Activated CD4-positive, alpha-beta T cell treated with anti-CD3 and anti-CD28 coated beads, Interleukin-2, amount 10 ng/mL, durations not matched to agents 7 days and 5 days (primary cell): ENCODE data around the gene LRIG1. TPM values are rescaled to one million over a fixed set of nuclear protein-coding genes. Genes with fewer than 3 reads are reported as not detected.

Source experiments
- CTCF ChIA-PET: fragments of 350-600 bp; sonication (Branson Sonifier 250); formaldehyde crosslinking; loops from one replicate; lab custom pipeline; 2021; ENCODE audit warnings: antibody characterized with exemption; lab: Charles Lee
- POLR2A ChIA-PET: fragments of 350-600 bp; sonication (Branson Sonifier 250); formaldehyde crosslinking; loops from one replicate; lab custom pipeline; 2021; ENCODE audit warnings: antibody characterized with exemption; lab: Charles Lee
- DNase-seq: peaks from one replicate; pipeline ENCODE4 v3.0.0-alpha.2; 2020
- H3K27ac Mint-ChIP-seq: one replicate; pipeline ENCODE4 v1.8.0; 2021; ENCODE audit warnings: mild to moderate bottlenecking, moderate library complexity, mixed read lengths
- H3K27me3 Mint-ChIP-seq: one replicate; pipeline ENCODE4 v1.8.0; 2021; ENCODE audit warnings: mixed read lengths
- H3K36me3 Mint-ChIP-seq: one replicate; pipeline ENCODE4 v1.8.0; 2021; ENCODE audit warnings: low read depth, mixed read lengths
- H3K4me1 Mint-ChIP-seq: one replicate; pipeline ENCODE4 v1.8.0; 2021; ENCODE audit warnings: mixed read lengths
- H3K4me3 Mint-ChIP-seq: one replicate; pipeline ENCODE4 v1.8.0; 2021; ENCODE audit warnings: mild to moderate bottlenecking, moderate library complexity, mixed read lengths
- H3K9me3 Mint-ChIP-seq: one replicate; pipeline ENCODE4 v1.8.0; 2021; ENCODE audit warnings: mixed read lengths
- total RNA-seq, 2 experiments: library from RNA; stranded (reverse); gene quantifications; one replicate each; pipeline ENCODE4 v1.2.3, GENCODE V29; 2021

The LRIG1 gene
- total RNA-seq, 2 experiments from 2014 or later = 26.1 to 26.4 TPM

DNA sequence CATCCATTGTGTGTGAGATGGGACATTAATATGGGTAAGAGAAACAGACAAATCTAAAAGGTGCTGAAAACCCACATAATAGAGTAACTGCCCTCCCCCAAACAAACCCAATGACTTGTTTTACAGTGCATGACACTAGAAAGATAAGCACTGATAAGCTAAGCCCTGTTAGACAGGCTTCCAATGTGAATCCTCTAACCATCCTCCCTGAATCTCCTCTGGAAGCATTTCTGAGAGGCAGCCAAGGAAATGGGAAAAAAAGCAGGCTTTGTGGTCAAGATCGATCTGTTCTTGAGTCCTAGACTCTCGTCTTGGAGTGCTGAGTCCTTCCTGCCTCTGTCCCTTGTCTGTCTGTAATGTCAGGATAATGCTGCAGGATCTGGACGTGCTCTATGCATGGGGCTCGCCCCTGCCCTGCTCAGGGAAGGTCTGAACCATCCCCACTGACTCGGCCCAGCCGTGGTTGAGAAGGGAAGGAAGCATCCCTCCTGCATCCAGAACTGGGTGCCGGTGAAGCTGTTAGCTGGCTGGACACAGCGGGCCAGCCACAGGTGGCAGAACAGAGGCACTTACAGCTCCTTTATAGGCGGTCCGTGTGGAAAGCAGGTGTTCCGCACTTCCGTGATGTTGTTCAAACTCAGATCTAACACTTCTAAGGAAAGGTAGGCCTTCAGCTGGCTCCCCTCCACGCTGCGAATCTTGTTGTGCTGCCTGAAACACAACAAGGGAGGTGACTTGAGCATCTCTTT is 84.1 kb downstream of the LRIG1 start:
- ChIA-PET POLR2A (no interaction called here), CTCF (interaction anchor here (0.9 kb wide), 1 partner anchor 77 kb away, joined by 3 read pairs; no protein-coding TSS in a partner anchor)
- Mint-ChIP-seq H3K36me3 (peaks cover 39% of the 10 kb centered on the region), H3K9me3 (peaks cover 17% of the 10 kb centered on the region), H3K27me3 (no peaks in the 10 kb centered on the region), H3K4me1 (peaks cover 12% of the 10 kb centered on the region), H3K27ac (no peak overlapping the region), H3K4me3 (no peak overlapping the region)
- DNase-seq = no peak

DNA sequence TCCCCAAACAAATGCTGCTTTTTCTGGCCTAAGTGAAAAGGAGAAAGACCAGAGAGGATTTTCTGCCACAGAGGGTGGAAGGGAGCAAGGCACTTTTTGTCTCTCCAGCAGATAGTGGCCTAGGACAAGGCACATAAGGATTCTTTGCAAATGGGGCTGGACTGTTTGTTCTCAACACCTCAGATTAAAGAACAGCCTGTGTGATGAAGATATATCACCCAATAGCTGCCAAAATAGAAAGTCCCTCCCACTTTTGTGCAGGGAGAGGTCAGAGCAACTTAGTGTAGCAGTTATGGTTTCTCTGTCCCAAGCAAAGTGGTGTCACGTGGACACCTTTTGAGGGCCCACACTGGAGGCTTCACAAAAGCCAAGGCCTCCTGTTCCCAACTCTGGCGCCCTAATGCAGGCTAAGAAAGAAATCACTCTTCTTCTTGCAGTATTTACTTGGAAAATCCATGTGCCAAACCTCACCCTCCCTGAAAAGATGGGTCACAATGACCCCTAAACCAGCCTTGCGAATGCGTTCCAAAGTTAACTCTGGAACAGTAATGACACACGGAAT is 84.9 kb downstream of the LRIG1 start:
- DNase-seq = no peak
- Mint-ChIP-seq H3K9me3 (peaks cover 12% of the 10 kb centered on the region), H3K4me3 (no peak overlapping the region), H3K4me1 (peaks cover 12% of the 10 kb centered on the region), H3K36me3 (peaks cover 33% of the 10 kb centered on the region), H3K27me3 (no peaks in the 10 kb centered on the region), H3K27ac (no peak overlapping the region)
- ChIA-PET CTCF (no interaction called here), POLR2A (no interaction called here)

DNA sequence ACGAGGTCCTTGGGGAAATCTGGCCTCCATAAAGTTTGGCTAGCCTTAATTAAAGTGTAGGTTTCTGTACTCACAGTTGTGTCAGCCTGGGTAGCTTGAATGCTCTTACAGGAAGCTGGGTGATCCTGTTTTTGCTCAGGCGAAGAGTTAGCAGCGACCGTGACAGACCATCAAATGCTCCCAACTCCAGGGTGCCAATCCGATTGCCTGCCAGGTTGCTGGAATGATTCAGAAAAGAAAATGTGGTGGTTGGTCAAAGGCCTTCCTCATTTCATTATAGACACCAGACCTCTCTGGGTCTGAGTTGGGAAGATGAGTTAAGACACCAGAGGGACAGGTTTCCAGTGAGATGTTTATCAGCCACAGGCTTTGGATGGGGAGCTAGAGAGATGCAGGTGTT is 86.0 kb downstream of the LRIG1 start:
- peaks cover 2% of the 10 kb centered on the region for H3K9me3 Mint-ChIP-seq
- no peak for DNase-seq
- no peaks in the 10 kb centered on the region for H3K27me3 Mint-ChIP-seq
- no peak overlapping the region for H3K27ac Mint-ChIP-seq
- POLR2A ChIA-PET = no interaction called here
- peaks cover 22% of the 10 kb centered on the region for H3K36me3 Mint-ChIP-seq
- peaks cover 6% of the 10 kb centered on the region for H3K4me1 Mint-ChIP-seq
- H3K4me3 Mint-ChIP-seq = no peak overlapping the region
- CTCF ChIA-PET = interaction anchor here (0.9 to 1.2 kb wide), 2 partner anchors 10 to 152 kb away, joined by 3 read pairs; no protein-coding TSS in a partner anchor

DNA sequence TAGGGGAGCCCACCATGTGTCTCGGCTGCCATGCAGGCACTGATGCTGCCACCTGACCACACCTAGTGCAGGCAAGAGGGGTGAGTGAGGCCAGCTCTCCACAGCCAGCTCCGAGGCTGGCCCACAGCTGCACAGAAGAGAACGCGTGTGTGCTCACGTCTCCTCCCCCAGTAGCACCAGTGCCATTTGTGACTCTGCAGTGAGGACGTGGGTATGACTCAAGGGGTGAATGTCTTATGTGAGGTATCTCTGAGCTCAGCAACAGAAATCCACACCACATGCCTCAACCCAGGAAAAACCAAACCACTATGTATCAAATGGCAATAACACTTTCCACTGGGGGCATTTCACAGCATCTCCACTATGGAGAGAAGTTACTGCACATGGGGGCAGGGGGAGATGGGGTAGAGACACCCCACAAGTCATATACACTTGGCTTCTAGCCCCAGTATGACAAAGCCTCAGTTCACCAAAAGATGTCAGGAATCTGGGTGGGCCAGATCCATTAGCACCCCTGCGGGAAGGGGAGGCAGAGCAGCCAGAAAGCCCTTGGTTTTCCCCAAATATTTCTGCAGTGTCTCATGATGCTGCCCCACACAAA is 87.6 kb downstream of the LRIG1 start:
- DNase-seq = no peak
- Mint-ChIP-seq H3K4me3 (no peak overlapping the region), H3K36me3 (peaks cover 16% of the 10 kb centered on the region), H3K27me3 (no peaks in the 10 kb centered on the region), H3K9me3 (no peaks in the 10 kb centered on the region), H3K4me1 (peaks cover 6% of the 10 kb centered on the region), H3K27ac (no peak overlapping the region)
- ChIA-PET POLR2A (no interaction called here), CTCF (no interaction called here)

DNA sequence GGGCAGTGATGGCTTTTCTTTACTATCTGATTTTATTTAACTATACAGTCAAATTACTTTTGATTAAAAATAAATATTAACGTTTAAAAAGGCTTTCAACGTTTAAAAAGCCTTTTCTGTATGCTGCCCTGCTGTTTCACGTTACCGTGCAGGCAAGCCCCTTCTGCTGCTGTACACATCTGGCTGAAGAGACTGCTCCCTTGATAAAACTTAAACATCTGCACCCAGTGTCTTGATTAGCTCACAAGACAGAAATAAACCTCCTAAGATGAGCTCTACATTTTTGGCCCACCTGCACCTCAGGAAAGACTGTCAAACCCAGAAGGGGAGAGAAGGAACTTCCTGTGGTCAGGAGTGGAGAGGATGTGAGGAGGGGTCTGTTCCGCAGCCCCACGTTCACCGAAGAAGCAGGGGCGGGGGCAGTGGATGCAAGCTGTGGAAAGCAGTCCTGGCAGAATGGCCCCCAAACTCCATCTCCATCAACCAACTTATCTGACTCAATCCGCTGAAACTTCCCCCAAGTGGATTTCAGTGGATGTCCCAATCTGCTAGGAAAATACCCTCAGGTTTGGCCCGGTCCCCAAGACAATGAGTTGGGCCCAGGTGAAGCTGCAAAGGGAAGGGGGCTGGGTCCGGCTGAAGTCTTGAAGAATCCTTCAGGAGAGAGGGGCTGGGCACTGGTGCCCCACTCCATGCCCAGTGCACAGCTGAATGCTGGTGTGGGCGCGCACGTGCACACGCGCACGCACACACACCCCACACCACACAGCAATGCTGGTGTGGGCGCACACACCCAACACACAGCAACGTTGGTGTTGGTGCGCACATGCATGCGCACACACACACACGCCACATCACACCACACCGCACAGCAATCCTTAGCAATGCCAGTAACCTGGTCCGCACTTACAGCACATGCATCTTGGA is 88.6 kb downstream of the LRIG1 start:
- peaks cover 20% of the 10 kb centered on the region for H3K36me3 Mint-ChIP-seq
- ChIA-PET POLR2A (no interaction called here), CTCF (interaction anchor here (1.7 kb wide), 1 partner anchor 17 kb away, joined by 5 read pairs; no protein-coding TSS in a partner anchor)
- H3K27me3 Mint-ChIP-seq = no peaks in the 10 kb centered on the region
- H3K4me1 Mint-ChIP-seq = peaks cover 6% of the 10 kb centered on the region
- no peaks in the 10 kb centered on the region for H3K9me3 Mint-ChIP-seq
- H3K27ac Mint-ChIP-seq = no peak overlapping the region
- no peak for DNase-seq
- no peak overlapping the region for H3K4me3 Mint-ChIP-seq

DNA sequence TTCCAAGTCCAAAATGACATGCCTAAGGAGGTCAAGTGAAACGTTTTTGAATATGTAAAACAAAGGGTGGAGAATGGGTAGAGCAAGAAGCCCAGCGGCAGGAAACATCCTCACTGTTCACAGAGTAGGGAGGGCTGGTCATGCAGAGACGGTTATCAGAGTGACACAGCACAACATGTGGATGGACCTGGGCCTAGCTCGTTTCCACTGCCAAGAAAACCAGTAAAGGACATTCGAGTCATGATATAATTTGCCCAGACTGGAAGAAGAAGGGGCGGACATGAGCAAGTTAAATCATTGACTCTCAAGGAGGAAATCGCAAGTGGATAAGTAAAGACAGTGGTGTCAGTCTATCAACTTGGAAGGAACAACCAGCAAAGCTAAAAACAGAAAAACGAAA is 89.3 kb downstream of the LRIG1 start:
- no peak for DNase-seq
- ChIA-PET CTCF (interaction anchor here (1.7 kb wide), 1 partner anchor 16 kb away, joined by 5 read pairs; no protein-coding TSS in a partner anchor), POLR2A (no interaction called here)
- peaks cover 19% of the 10 kb centered on the region for H3K36me3 Mint-ChIP-seq
- peaks cover 6% of the 10 kb centered on the region for H3K4me1 Mint-ChIP-seq
- no peaks in the 10 kb centered on the region for H3K27me3 Mint-ChIP-seq
- no peak overlapping the region for H3K27ac Mint-ChIP-seq
- H3K4me3 Mint-ChIP-seq = no peak overlapping the region
- H3K9me3 Mint-ChIP-seq = no peaks in the 10 kb centered on the region

DNA sequence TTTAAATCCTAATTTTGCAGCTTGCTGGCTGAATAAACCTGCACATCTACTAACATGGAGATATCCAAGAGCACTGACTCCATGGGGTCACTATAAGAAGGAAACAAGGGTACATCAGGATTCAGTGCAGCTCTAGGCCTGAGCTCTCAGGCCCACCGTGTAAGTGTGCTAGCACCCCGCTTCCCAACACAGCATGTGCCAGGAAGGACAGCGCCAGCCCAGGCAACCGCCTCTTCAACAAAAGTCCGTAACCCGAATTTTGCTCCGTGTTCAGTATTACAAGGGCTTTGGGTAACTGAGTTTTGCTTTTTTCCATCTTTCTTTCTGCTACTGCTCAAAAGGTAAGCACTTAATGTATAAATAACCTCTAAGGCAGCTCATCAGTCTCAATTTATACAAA is 89.8 kb downstream of the LRIG1 start:
- H3K36me3 Mint-ChIP-seq = peaks cover 14% of the 10 kb centered on the region
- ChIA-PET POLR2A (no interaction called here), CTCF (interaction anchor here (0.7 to 1.7 kb wide), 2 partner anchors 14 to 16 kb away, joined by 3 to 5 read pairs; no protein-coding TSS in a partner anchor)
- DNase-seq = no peak
- H3K9me3 Mint-ChIP-seq = no peaks in the 10 kb centered on the region
- H3K27me3 Mint-ChIP-seq = no peaks in the 10 kb centered on the region
- H3K27ac Mint-ChIP-seq = no peak overlapping the region
- peaks cover 6% of the 10 kb centered on the region for H3K4me1 Mint-ChIP-seq
- no peak overlapping the region for H3K4me3 Mint-ChIP-seq

DNA sequence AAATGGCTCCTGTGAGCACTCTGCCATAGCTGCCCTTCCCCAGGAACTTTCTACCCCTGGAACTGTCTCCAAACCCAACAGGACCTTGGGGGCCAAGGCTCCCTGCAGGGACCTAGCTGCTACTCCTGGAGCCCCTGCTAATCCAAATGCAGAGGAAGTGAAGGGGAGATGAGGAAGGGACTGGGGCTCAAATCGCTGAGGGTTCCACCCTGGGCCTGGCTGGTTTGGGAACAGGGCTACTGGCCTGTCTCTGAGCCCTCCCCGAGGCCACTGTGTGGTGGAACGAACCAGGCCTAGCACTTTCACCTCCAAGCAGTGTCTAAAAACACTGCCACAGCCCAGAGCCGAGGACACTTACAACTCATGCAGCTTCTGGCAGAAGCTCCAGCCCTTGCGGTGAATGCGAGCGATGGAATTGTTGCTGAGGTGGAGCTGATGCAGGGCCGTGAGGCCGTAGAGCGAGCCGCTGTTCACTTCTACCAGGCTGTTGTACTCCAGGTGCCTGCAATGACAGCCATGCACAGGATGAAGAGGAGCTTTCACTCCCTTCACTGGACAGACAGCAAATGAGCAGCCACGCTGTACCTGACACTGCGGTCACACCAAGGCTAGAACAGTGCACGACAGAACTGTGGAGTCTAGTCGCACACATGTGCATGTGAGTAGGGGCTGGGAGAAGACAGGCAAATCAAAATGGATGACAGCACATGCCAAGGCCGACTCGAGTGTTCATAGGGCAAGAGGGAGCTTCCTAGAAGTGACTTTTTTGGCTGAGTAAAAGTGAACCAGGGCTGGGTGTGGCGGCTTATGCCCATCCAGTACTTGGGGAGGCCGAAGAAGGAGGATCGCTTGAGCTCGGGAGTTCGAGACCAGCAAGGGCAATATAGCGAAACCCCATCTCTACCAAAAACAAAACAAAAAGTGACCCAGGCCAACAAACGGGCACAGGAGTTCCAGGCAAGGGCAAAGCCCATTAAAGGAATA is 90.8 kb downstream of the LRIG1 start:
- H3K36me3 Mint-ChIP-seq = peaks cover 11% of the 10 kb centered on the region
- no peaks in the 10 kb centered on the region for H3K27me3 Mint-ChIP-seq
- ChIA-PET CTCF (interaction anchor here (0.7 to 1.1 kb wide), 2 partner anchors 13 to 109 kb away, joined by 3 read pairs; no protein-coding TSS in a partner anchor), POLR2A (no interaction called here)
- H3K4me3 Mint-ChIP-seq = no peak overlapping the region
- DNase-seq = no peak
- H3K9me3 Mint-ChIP-seq = no peaks in the 10 kb centered on the region
- H3K27ac Mint-ChIP-seq = no peak overlapping the region
- peaks cover 6% of the 10 kb centered on the region for H3K4me1 Mint-ChIP-seq

DNA sequence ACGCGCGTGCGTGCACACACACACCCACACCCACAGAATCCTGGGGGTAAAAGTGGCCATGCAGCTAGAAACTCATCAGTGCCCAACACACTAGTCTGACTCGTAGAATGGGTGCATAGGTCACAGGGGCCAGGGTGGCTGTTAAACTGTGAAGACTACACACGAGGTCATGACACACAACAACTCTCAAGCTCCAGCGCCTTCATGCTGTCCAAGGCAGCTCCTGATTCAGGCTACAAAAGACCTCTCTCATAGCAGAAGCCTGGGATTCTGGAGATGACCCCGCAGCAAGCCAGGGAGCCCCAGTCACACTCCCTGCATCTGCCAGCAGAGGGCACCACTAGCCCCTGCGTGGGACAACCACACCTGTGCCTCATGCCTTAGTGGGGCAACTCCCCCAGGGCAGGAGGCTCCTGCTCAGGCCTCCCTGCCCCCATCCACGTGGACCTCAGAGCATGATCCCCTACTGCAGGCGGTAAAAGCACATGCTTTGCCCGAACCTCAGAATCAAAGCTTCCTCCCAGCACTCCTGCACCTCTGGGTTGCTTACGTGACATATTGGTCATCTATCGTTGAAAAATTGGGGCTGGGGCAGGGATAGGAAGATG is 93.1 kb downstream of the LRIG1 start:
- Mint-ChIP-seq H3K36me3 (peaks cover 8% of the 10 kb centered on the region), H3K4me1 (peaks cover 5% of the 10 kb centered on the region), H3K27ac (no peak overlapping the region), H3K27me3 (no peaks in the 10 kb centered on the region), H3K4me3 (no peak overlapping the region), H3K9me3 (no peaks in the 10 kb centered on the region)
- CTCF ChIA-PET = interaction anchor here (0.6 to 1.7 kb wide), 17 partner anchors 11 to 414 kb away, joined by 3 to 8 read pairs (median 3); no protein-coding TSS in a partner anchor
- peak; percentile 75 for DNase-seq
- POLR2A ChIA-PET = no interaction called here

DNA sequence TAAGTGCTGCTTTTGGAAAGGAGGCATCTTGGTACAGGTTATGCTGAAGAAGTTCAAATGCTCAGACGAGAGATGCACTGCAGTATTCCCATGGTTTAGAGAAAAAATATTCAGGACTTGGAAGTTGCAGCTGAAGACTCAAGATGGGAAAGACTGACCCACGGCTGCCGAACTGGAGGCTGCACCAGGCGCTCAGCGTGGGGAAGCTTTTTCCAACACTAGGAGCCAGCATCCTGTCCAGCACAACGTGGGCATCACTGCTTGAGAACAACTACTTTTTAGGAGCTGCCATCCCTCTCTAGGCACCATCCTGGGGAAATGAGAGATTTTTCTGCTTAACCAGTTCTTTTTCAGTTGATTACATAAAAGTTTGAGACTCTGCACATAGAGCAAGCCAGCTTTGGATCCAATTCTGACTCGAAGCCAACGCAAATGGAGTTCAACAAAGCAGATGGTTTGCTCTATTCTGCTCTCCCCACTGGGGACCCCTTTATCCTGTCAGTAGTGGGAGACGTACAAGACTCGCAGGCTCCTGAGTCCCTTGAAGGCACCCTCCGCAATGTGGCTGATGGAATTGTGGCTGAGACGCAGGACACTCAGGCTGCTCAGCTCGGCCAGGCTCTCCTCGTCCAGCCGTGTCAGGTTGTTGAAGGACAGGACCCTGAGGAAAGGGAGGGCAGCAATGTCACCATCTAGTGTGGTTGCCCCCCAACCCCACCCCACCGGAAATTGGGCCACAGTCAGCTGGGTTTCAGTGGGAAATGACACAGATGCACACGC is 93.8 kb downstream of the LRIG1 start:
- CTCF ChIA-PET = interaction anchor here (0.6 to 1.7 kb wide), 11 partner anchors 10 to 415 kb away, joined by 3 to 8 read pairs (median 3); no protein-coding TSS in a partner anchor
- H3K4me1 Mint-ChIP-seq = peaks cover 3% of the 10 kb centered on the region
- POLR2A ChIA-PET = no interaction called here

More for the DNA sequence above, 93.8 kb downstream of the LRIG1 start:
- Mint-ChIP-seq H3K36me3 (peaks cover 5% of the 10 kb centered on the region), H3K27ac (no peak overlapping the region), H3K9me3 (no peaks in the 10 kb centered on the region), H3K4me3 (no peak overlapping the region), H3K27me3 (no peaks in the 10 kb centered on the region)
- no peak for DNase-seq
